Right forelimb (tissue), 1 donor: ENCODE measurements around the gene MTHFR.

Source experiments
- DNase-seq: peaks from one replicate; pipeline ENCODE4 v3.0.0-alpha.2; 2018

MTHFR gene

DNA sequence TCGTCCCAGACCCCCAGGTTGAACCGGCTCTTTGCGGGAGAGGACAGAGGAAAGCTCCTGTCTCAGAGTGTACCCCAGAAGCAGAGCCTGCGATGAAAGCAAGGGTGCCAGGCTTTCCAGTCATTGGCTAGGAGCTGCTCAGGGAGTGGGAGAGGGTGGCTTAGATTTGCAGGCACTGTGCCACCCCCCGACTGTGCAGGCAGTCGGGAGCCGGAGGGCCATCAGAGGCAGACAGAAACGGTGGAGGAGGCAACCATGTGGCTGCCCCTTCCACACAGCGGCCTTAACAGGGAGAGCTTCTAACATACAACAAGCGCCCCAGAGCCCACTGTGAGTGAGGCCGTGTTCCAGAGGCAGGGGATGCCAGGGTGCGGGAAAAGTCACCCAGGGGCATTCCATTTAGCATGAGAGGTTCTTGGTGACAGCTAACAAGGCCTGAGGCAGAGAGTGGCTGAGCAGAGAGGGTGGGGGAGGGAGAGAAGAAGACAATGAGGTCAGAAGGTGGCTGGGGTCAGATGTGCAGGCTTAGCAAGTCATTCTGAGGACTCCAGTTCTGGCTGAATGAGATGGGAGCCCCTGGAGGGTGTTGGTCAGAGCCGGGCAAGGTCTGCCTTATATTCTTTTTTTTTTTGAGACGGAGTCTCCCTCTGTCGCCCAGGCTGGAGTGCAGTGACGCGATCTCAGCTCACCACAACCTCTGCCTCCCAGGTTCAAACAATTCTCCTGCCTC, 53.2 kb downstream of the MTHFR start:
- no peak for DNase-seq

DNA sequence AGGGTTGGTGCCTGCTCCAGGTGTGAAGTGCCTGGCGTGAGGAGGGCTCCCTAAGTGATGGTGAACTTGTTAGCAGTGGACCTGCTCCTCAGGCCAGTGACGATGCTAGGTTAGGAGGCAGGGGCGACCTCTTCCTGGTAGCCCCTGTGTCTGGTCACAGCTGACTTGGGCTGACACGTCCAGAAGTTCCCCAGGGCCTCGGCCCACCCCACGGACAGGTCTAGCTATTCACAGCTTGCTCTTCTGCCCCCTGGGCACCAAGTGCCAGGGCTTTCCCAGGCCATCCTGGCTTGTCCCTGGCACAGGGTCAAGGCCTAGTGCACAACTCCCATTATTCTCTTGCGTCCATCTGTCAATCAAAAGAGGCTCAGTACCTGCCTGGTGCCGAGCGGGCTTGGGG, 54.7 kb downstream of the MTHFR start:
- no peak for DNase-seq

DNA sequence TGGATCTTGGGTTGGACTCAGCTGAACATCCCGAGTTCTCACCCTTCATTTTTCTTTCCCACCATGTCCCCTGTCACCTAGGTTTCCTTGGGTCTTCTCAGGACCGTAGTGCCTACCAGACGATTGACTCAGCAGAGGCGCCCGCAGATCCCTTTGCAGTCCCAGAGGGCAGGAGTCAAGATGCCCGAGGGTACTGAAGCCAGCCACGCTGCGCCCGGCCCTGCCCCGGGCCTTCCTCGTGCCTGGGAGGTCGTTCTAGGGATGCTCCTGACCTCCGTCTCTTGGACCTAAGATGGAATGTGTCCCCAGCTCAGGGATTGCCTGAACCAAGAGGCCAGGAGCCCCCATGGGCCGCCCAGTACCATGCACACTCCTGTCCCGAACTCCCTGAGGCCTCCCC, 55.8 kb downstream of the MTHFR start:
- no peak for DNase-seq

DNA sequence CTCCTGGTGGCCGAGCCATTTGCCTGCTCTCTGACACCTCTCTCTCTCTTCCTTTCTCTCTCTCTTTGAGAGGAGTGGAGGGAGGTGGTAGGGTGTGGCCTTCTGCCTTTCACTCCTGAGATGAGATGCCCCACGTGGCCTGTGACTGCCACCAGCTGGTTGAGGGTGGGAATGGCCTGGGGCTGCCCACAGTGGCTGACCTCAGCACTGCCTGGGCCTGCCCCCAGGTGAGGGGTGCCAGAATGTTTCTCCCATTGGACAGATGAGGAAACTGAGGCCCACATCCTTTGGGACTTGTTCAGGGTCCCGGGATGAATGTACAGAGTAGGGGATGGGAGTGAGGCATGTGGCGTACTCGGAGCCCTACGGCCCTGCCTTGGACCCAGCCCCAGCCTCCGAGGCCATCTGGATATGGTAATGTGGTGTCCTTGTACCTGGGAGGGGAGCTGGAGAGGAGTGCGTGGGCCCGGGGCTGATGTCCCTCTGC, 56.5 kb downstream of the MTHFR start:
- no peak for DNase-seq

DNA sequence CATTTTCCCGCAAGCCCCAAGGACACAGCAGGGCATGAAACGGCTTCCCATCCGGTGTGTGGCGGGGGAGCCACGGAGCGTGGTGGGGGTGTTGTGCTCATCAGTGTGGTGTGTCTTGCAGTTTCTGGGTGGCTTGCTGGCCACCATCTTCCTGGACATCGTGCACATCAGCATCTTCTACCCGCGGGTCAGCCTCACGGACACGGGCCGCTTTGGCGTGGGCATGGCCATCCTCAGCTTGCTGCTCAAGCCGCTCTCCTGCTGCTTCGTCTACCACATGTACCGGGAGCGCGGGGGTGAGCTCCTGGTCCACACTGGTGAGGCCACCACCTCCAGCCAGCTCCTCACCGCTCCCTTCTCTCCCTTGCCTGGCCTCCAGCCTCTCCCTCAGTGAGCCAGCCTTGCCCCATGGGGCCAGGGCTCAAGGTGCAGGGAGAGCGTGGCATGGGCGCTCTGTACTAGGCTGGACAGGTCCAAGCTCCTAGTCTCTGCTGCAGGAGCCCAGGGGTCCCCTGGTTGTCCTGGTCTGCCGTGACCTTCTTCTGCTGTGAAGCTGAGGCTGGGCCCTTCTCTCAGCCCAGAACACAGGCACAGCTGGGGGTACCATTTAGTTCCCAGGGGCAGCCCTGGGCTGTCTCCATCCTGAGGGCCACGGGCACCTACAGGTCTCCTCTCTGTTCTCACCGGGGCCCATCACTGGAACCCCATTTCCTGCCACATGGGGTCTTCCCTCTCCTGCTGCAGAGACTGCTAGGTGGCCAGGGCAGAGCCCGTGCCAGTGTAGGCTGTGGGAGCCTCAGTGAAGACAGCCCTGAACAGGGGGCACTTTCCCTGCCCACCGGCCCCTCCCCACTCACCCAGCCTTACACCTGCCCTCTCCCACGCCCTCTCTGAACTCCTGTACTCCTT, 57.2 kb downstream of the MTHFR start:
- no peak for DNase-seq

DNA sequence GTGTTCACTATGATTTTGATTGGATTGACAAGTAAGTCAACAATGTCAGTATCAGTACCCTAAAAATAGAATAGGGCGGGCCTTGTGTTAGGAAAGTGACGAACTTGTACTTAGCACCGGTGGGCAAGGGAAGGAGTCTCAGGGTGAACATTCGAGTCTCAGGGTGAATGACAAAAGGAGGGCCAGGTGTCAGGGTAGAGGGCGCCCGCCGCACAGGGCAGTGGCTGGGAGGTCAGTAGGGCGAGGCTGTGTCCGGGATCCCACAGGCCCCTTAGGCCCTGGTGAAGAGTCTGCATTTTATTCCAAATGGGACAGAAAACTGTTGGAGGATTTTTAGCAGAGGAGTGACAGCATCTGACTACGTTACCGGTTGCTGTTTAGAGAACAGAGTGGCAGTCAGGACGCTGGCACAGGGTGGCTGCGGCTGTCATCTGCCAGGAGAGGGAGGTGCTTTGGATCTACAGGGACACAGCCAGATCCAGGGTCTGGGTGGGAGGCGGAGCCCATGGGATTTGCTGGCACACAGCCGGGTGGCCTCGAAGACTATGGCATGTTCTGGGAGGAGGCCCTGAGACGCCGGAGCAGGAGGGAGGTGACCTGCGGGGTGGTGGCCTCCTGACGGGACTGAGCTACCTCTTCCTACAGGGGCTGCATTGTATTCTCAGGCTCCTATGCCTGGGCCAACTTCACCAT, 58.8 kb downstream of the MTHFR start:
- no peak for DNase-seq

DNA sequence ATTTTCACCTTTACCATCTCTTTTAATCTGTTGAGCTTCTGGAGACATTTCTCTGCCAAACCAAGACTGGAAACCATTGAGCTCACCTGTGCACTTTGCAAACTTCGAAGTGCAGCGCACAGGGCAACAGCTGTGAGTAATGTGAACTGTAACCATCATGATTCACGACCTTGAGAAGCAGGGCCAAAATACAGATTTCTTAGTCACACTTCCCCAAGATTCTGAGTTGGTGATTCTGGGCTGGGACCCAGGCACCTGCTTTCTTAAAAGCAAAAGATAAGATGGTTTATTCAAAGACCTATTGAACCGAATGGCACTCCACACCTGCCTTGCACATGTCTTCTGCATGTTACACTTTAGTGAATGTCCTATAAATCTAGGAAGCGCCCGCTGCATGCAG, 59.7 kb downstream of the MTHFR start:
- no peak for DNase-seq

DNA sequence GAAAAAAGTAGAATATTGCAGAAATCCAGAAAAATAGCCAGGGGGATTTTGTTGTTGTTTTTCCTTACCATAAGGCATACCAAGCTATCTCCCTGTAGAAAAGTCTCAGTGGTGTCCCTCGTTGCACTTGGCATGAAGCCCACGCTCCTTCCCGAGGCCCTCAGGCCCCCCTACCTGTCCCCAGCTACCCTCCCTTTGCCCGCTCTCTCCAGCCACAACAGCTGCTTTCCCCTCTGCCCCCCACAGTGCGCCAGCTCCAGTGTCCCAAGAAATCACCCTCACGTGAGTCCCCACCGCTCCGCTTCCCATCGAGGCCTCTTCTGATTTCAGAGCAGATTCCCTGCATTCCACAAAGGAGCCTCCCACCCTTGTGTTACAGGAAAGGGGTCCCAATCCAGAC, 61.5 kb downstream of the MTHFR start:
- DNase-seq, result no peak

DNA sequence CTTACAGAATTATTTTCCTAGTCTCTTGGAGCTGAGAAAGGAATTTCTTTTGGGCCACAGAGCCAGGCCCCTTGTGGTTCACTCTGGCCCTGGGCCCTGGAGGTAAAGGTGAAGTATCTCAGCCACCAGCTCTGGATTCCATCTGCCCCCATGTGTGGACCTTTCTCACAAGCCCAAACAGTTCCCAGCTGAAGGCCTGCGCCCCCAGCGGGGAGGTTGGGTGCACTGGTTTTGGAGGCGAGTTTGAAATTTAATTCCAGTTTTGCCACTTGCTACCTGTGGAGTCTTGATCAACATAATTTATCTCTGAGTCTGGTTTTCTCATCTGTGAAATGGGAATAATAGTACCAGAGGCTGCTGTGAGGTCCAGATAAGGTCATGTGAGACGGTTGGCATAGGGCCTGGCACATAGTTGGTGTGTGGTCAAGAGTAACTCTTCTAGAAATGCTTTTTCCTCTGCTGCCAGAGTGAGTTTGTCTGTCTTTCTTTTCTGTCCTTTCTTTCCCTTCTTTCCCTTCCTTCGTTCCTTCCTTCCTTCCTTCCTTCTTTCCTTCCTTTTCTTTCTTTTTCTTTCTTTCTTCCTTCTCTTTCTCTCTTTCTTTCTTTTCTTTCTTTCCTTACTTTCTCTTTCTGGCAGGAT, 63.7 kb downstream of the MTHFR start:
- DNase-seq, result no peak

DNA sequence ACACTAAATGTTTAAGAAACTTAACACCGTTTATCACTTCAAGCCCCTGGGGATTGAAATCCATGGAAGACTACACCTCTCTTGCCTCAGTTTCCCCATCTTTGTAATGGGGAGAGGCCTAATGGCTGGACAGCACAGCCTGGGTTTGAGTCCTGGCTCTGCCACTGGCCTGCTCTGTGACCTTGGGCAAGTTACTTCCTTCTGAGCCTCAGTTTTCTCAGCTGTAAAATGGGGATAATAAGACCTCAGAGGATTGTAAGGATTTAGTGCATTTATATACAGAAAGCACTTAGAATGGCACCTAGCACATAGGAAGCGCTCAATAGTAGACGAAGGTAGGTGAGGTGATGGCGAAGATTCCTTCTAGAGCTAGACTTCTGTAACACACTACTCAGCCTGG, 64.3 kb downstream of the MTHFR start:
- DNase-seq, result no peak

DNA sequence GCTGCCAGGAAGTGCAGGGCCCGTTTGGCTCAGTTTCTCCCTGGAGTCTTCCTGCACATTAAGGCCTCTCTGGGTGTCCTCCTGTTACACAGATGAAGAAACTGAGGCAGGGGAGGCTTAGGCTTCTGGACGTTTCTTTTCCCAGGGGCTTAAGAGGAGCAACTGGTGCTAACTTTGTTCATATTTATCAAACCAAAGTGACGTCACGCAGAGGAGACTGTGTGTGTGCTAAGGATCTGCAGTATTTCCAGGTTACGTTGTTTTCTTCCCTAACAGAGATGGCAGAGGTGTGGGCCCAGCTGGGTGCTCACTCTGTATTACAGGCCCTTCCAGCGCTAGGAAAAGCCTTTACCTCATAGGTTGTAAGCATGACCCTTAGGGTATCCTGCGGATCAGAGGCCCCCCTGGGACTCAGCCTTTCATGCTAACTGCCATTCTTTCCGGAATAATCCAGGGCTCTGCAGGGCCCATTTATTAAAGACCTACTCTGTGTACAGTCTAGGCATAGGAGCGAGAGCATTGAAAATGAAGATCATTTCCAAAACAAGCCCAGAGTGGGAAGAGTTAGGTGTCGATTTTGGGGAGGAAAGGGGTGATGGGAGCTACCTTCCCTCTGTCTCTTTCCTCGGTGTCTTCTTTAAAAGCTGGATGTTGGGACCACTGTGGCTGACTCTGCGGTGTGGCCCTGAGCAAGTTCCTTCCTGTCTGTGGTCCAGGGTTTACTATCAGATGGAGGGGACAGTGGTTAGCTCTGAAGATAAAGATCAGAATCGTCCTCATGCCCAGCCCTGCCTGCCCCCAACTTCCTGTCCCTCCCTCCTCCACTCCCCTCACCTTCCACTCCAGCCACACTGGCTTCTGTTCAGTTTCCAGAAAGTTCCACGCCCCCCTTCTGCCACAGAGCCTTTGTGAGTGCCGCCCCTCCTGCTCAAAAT, 65.2 kb downstream of the MTHFR start:
- DNase-seq, result no peak

DNA sequence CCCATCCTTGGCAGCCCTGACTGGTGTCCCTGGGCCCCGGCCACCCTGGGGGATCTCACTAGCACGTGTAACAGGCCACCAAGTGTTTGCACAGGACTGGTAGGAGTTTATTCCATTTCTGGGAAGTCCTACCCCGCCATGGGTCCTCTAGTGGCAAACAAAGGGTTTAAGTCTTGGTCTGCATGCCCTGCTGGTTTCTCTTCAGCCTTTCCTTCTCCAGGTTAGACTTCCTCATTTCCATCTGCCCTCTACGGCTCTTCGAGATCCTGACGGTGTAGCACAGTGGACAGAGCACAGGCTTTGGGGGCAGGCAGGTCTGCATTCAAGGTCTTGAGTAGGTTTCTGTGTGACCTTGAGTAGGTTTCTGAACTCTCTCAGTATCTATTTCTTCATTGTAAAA, 67.0 kb downstream of the MTHFR start:
- no peak for DNase-seq

DNA sequence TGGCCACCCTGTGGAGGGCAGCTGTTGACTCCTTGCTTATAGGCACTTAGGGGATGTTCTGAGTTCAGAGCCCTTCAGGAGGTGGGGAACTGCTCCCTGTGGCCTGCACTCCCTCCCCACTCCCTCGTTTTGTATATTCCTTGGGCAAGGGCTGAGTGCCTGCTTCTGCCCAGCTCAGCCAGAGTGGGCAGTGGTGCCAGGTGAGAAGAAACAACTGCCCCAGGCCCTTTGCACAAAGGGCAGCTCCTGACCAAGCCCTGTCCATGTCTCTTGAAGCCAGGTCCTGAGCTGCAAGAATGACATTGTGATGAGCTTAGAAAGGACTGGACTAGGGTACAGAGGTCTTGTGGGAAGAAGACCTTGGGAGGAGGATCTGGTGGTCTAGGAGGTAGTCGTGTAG, 67.7 kb downstream of the MTHFR start:
- no peak for DNase-seq

DNA sequence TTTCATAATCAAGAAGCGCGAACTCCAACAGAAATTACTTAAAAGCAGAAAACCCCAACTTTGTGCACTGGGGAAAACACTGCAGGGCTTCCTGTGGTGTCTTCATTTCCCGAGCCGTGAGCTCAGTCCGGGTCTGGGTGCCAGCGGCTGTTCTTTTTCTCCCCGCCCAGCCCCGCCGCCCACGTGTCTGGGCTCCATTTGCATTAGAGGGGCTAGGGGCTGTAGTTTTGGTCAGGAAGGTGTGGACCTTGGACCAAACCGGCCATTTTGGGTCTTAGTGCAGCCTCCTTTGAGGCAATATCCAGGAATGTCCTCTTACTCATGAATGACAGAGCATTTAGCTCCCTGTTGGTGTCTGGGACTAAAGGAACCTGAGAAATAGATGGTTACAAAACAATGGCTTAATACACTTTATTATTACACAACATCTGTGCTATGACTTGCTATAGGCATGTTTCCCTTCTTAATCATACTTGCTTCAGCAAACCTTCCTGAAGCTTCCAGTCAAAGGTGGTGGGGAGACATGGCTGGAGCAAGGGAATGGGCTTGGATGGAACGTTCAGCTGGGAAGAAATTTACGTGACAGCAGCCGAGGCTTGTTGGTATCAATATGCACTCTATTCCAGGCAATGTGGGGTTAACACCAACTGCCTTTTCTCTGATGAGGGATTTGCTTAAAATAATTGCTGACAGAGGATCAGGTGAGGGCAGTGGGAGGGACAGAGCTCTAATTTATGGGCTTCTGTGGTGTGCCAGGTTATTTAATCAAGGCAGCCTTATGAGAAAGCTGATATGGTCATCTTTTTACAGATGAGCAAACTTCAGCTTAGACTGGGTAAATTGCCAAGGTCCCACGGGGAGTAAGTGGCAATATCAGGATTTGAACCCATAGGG, 68.8 kb downstream of the MTHFR start:
- peak; percentile 65 for DNase-seq

DNA sequence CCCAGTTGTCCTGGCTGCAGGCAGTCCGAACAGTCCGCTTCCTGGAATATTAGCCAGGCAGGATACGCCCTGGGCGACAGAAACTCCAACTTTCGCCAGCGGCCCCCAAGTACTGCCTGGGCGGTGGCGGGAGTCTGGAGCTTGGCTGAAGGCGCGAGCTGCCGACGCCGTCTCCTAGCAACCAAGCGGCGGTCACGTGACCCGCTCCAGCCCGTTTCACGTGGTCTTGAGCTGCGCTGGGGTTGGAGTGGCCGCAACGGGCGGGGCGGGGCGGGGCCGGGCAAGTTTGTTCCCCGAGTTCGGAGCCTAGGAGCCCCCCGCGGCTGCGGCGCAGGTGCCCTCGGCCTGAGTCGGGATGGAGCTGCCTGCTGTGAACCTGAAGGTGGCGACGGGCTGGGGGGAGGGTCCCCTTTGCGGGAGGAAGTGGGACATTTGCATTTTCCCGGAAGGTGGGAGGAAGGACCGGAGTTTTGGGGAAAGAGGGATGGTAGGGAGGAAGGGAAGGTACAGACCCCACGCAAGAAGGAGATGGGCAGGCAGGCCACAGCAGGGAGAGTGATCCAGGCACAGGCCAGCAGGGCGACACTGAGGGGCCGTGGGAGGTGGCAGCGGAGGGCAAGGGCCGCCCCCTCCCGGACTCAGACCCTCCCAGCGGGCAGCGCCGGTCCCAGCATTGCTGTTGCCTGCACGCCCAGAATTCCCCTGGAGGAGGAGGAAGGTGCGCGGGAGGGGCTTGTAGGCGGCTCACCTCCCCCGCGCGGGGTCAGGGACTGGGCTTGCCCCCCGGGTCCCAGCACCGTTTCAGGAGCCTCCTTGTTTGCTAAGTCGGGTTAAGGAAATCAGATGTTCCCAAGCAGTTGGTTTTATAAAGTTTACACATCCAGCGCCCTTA, 69.7 kb downstream of the MTHFR start, which contains the start of gene AGTRAP:
TSS of gene AGTRAP (plus strand) at position 283 of the 892 bp plus-strand sequence. CDS start at position 356, 73 bp downstream.
- DNase-seq, result peak; percentile 96
